CD4-positive, alpha-beta T cell (primary cell): Measurements from ENCODE around the gene SNX25. TPM values are rescaled to one million over a fixed set of nuclear protein-coding genes. Genes with fewer than 3 reads are reported as not detected.

ENCODE experiments used
- ATAC-seq: fragments of 200-7000 bp; cut with Tn5 transposase; one replicate; pipeline ENCODE4 v1.10.0; 2022; ENCODE audit warnings: mild to moderate bottlenecking; ENCODE audit not compliant: poor library complexity
- CTCF ChIA-PET: fragments of 350-600 bp; sonication (Branson Sonifier 250); formaldehyde crosslinking; loops from one replicate; lab custom pipeline; 2021; ENCODE audit warnings: antibody characterized with exemption, inconsistent platforms; lab: Charles Lee
- POLR2A ChIA-PET: fragments of 350-600 bp; sonication (Branson Sonifier 250); formaldehyde crosslinking; loops from one replicate; lab custom pipeline; 2021; ENCODE audit warnings: antibody characterized with exemption, inconsistent platforms; lab: Charles Lee
- DNase-seq, 14 experiments: peaks; one replicate each; pipeline ENCODE4 v3.0.0-alpha.2; 2013 to 2020; ENCODE audit warnings: mixed read lengths in 2 of 14
- H3K27ac ChIP-seq, 2 donors: one replicate each; pipeline versions ENCODE4 v1.5.1 to v1.7.0; 2013; ENCODE audit warnings: low read length in 2 of 2, low read depth in 1 of 2, mild to moderate bottlenecking in 1 of 2
- H3K27me3 ChIP-seq, 2 experiments: 1 replicate in 1 of 2; 2 replicates in 1 of 2; pipeline versions ENCODE4 v1.6.1 to v1.7.0; 2013; ENCODE audit warnings: low read length in 2 of 2, control low read depth in 1 of 2, mild to moderate bottlenecking in 1 of 2, moderate library complexity in 1 of 2; ENCODE audit not compliant: insufficient read depth in 2 of 2, control insufficient read depth in 1 of 2
- H3K36me3 ChIP-seq: one replicate; pipeline ENCODE4 v1.6.1; 2013; ENCODE audit warnings: low read length, control low read depth; ENCODE audit not compliant: insufficient read depth
- H3K4me1 ChIP-seq: one replicate; pipeline ENCODE4 v1.6.1; 2013; ENCODE audit warnings: low read length, control low read depth; ENCODE audit not compliant: insufficient read depth
- H3K4me3 ChIP-seq: one replicate; pipeline ENCODE4 v1.5.1; 2013; ENCODE audit warnings: mild to moderate bottlenecking, low read length, moderate library complexity
- H3K9me3 ChIP-seq, 2 experiments: 1 replicate in 1 of 2; 2 replicates in 1 of 2; pipeline versions ENCODE4 v1.6.1 to v1.7.0; 2013; ENCODE audit warnings: low read length in 2 of 2, mild to moderate bottlenecking in 2 of 2, control low read depth in 1 of 2, moderate library complexity in 1 of 2; ENCODE audit not compliant: control insufficient read depth in 1 of 2, insufficient read depth in 1 of 2
- H3K27ac Mint-ChIP-seq: one replicate; pipeline ENCODE4 v1.8.0; 2020; ENCODE audit warnings: mixed read lengths
- H3K27me3 Mint-ChIP-seq: one replicate; pipeline ENCODE4 v1.8.0; 2021; ENCODE audit warnings: mixed read lengths
- H3K36me3 Mint-ChIP-seq: one replicate; pipeline ENCODE4 v1.8.0; 2021; ENCODE audit warnings: low read depth, mixed read lengths
- H3K4me1 Mint-ChIP-seq: one replicate; pipeline ENCODE4 v1.8.0; 2021; ENCODE audit warnings: low read depth, mixed read lengths
- H3K4me3 Mint-ChIP-seq: one replicate; pipeline ENCODE4 v1.8.0; 2020; ENCODE audit warnings: mild to moderate bottlenecking, mixed read lengths
- H3K9me3 Mint-ChIP-seq: one replicate; pipeline ENCODE4 v1.8.0; 2020; ENCODE audit warnings: mixed read lengths
- CTCF ChIP-seq: fragments of 200-600 bp; IDR thresholded peaks from one replicate; pipeline ENCODE4 v1.8.0; 2022; ENCODE audit warnings: antibody characterized with exemption, mild to moderate bottlenecking
- intact Hi-C, 2 experiments: fragments of 100-400 bp; cut with DNase I in 1 of 2; cut with micrococcal nuclease in 1 of 2; formaldehyde crosslinking; loops; one replicate each; pipeline versions ENCODE4 v1.15.1 to v1.9.0; 2023 to 2025; cut with DNase I, micrococcal nuclease
- total RNA-seq, 174 experiments: library from RNA in 2 of 174; stranded (reverse) in 2 of 174; gene quantifications; one replicate each; pipeline ENCODE4 v1.2.3 and lab custom pipeline; 2021 to 2026

SNX25 gene
- total RNA-seq, 2 experiments from 2014 or later, result 7.9 to 9.1 TPM

GRCh38 chr4:185357733-185358440 is 148.5 kb downstream of the SNX25 start:
- H3K27me3 Mint-ChIP-seq, result no peaks in the 10 kb centered on the region
- H3K4me3 Mint-ChIP-seq, result no peak overlapping the region
- Histone ChIP-seq H3K9me3 (no peaks in the 10 kb centered on the region), H3K27ac (no peak overlapping the region), H3K4me3 (no peak overlapping the region), H3K4me1 (no peaks in the 10 kb centered on the region), H3K36me3 (peaks cover 5% of the 10 kb centered on the region), H3K27me3 (no peaks in the 10 kb centered on the region)
- POLR2A ChIA-PET, result no interaction called here
- no peak for DNase-seq
- CTCF ChIA-PET, result no interaction called here
- intact Hi-C loops, result no loop called here
- no peak overlapping the region for H3K27ac Mint-ChIP-seq
- peaks cover 26% of the 10 kb centered on the region for H3K36me3 Mint-ChIP-seq
- H3K9me3 Mint-ChIP-seq, result no peaks in the 10 kb centered on the region
- no peak for ATAC-seq
- H3K4me1 Mint-ChIP-seq, result no peaks in the 10 kb centered on the region
- no peak for TF ChIP-seq CTCF

- Histone ChIP-seq H3K36me3 (peaks cover 5% of the 10 kb centered on the region), H3K4me1 (no peaks in the 10 kb centered on the region), H3K27me3 (no peaks in the 10 kb centered on the region), H3K9me3 (no peaks in the 10 kb centered on the region), H3K27ac (no peak overlapping the region), H3K4me3 (no peak overlapping the region)
- ChIA-PET POLR2A (no interaction called here), CTCF (no interaction called here)
- intact Hi-C loops, result no loop called here
- Mint-ChIP-seq H3K4me3 (no peak overlapping the region), H3K36me3 (peaks cover 21% of the 10 kb centered on the region), H3K4me1 (no peaks in the 10 kb centered on the region), H3K27ac (no peak overlapping the region), H3K9me3 (no peaks in the 10 kb centered on the region), H3K27me3 (no peaks in the 10 kb centered on the region)
- TF ChIP-seq CTCF, result no peak
- ATAC-seq (no peak), DNase-seq (no peak)
These were observed 149.1 kb downstream of the SNX25 start for GRCh38 chr4:185358514-185358913.

- H3K9me3 Mint-ChIP-seq, result no peaks in the 10 kb centered on the region
- no peaks in the 10 kb centered on the region for H3K4me1 ChIP-seq
- H3K36me3 Mint-ChIP-seq, result peaks cover 20% of the 10 kb centered on the region
- H3K4me3 Mint-ChIP-seq, result no peak overlapping the region
- ChIA-PET CTCF (no interaction called here), POLR2A (no interaction called here)
- no peak for TF ChIP-seq CTCF
- intact Hi-C loops, result no loop called here
- no peaks in the 10 kb centered on the region for H3K27me3 Mint-ChIP-seq
- no peak overlapping the region for H3K27ac Mint-ChIP-seq
- no peaks in the 10 kb centered on the region for H3K27me3 ChIP-seq
- ATAC-seq (no peak), DNase-seq (no peak)
- H3K27ac ChIP-seq, result no peak overlapping the region
- H3K36me3 ChIP-seq, result peaks cover 5% of the 10 kb centered on the region
- H3K4me1 Mint-ChIP-seq, result no peaks in the 10 kb centered on the region
- no peaks in the 10 kb centered on the region for H3K9me3 ChIP-seq
- H3K4me3 ChIP-seq, result no peak overlapping the region
These were observed 149.6 kb downstream of the SNX25 start for GRCh38 chr4:185358959-185359358.
